ENCODE results near the gene NDUFB2. TPM values are rescaled to one million over a fixed set of nuclear protein-coding genes. Genes with fewer than 3 reads are reported as not detected.

The NDUFB2 gene
- polyA plus RNA-seq, 1 donor from 2014 or later: 745 TPM

DNA sequence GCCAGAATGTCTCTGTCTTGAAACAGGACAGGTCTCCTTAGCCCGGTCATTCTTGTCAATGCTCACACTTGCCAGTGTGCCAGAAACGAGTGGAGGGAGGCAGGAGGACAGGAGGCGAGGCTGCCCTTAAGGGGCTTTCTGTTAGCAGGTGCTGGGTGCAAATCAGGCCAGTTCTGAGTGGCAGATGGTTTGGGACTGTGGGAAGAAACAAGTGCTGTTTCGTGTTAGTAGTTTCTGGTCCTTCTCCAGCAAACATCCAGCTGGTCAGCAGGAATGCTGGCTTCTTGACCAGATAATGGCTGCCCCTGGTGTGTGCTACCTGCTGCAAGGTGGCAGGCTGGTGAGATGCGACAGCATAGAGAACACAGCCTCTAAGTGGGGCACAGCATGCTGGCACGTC lies 8.2 kb upstream of the NDUFB2 start:
- no peaks in the 10 kb centered on the region for H3F3A ChIP-seq (ENCODE audit: insufficient read depth, low read length, poor library complexity, severe bottlenecking)
- H3K9me2 ChIP-seq (ENCODE audit: insufficient read depth, low read length): no peaks in the 10 kb centered on the region
- no peaks in the 10 kb centered on the region for H3K9me3 ChIP-seq (ENCODE audit: low read length)
- no peaks in the 10 kb centered on the region for H3K27me3 ChIP-seq (ENCODE audit: insufficient read depth, low read depth, low read length)
- H3K4me2 ChIP-seq (ENCODE audit: low read length): no peak overlapping the region
- no peak overlapping the region for H3K4me3 ChIP-seq (ENCODE audit: low read length)
- H2AFZ ChIP-seq (ENCODE audit: low read depth, low read length): no peak overlapping the region
- H3K36me3 ChIP-seq (ENCODE audit: insufficient read depth, low read length): no peaks in the 10 kb centered on the region
- H4K20me1 ChIP-seq (ENCODE audit: insufficient read depth): no peaks in the 10 kb centered on the region
- H3K9ac ChIP-seq (ENCODE audit: low read length): no peak overlapping the region
- H3K27ac ChIP-seq (ENCODE audit: low read length): no peak overlapping the region
- TF ChIP-seq MXI1 (conservative IDR thresholded peaks at IDR 0.05; ENCODE audit: poor library complexity, severe bottlenecking) (no peak), EP300 (conservative IDR thresholded peaks at IDR 0.05; ENCODE audit: poor library complexity, severe bottlenecking) (no peak), EZH2 (IDR thresholded peaks at IDR 0.05; ENCODE audit: borderline replicate concordance, insufficient read depth, low read length, poor library complexity, severe bottlenecking) (no peak), SMC3 (conservative IDR thresholded peaks at IDR 0.05; ENCODE audit: poor library complexity) (no peak), RAD21 (conservative IDR thresholded peaks at IDR 0.05) (no peak)
- TF ChIP-seq, protein P1, sequence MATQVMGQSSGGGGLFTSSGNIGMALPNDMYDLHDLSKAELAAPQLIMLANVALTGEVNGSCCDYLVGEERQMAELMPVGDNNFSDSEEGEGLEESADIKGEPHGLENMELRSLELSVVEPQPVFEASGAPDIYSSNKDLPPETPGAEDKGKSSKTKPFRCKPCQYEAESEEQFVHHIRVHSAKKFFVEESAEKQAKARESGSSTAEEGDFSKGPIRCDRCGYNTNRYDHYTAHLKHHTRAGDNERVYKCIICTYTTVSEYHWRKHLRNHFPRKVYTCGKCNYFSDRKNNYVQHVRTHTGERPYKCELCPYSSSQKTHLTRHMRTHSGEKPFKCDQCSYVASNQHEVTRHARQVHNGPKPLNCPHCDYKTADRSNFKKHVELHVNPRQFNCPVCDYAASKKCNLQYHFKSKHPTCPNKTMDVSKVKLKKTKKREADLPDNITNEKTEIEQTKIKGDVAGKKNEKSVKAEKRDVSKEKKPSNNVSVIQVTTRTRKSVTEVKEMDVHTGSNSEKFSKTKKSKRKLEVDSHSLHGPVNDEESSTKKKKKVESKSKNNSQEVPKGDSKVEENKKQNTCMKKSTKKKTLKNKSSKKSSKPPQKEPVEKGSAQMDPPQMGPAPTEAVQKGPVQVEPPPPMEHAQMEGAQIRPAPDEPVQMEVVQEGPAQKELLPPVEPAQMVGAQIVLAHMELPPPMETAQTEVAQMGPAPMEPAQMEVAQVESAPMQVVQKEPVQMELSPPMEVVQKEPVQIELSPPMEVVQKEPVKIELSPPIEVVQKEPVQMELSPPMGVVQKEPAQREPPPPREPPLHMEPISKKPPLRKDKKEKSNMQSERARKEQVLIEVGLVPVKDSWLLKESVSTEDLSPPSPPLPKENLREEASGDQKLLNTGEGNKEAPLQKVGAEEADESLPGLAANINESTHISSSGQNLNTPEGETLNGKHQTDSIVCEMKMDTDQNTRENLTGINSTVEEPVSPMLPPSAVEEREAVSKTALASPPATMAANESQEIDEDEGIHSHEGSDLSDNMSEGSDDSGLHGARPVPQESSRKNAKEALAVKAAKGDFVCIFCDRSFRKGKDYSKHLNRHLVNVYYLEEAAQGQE (IDR thresholded peaks at IDR 0.05; ENCODE audit: borderline replicate concordance): no peak
- TF ChIP-seq, protein P2, sequence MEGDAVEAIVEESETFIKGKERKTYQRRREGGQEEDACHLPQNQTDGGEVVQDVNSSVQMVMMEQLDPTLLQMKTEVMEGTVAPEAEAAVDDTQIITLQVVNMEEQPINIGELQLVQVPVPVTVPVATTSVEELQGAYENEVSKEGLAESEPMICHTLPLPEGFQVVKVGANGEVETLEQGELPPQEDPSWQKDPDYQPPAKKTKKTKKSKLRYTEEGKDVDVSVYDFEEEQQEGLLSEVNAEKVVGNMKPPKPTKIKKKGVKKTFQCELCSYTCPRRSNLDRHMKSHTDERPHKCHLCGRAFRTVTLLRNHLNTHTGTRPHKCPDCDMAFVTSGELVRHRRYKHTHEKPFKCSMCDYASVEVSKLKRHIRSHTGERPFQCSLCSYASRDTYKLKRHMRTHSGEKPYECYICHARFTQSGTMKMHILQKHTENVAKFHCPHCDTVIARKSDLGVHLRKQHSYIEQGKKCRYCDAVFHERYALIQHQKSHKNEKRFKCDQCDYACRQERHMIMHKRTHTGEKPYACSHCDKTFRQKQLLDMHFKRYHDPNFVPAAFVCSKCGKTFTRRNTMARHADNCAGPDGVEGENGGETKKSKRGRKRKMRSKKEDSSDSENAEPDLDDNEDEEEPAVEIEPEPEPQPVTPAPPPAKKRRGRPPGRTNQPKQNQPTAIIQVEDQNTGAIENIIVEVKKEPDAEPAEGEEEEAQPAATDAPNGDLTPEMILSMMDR (IDR thresholded peaks at IDR 0.05; ENCODE audit: poor library complexity, severe bottlenecking): no peak
- H3K79me2 ChIP-seq (replicated peaks; ENCODE audit: insufficient read depth, low read length): no peaks in the 10 kb centered on the region

DNA sequence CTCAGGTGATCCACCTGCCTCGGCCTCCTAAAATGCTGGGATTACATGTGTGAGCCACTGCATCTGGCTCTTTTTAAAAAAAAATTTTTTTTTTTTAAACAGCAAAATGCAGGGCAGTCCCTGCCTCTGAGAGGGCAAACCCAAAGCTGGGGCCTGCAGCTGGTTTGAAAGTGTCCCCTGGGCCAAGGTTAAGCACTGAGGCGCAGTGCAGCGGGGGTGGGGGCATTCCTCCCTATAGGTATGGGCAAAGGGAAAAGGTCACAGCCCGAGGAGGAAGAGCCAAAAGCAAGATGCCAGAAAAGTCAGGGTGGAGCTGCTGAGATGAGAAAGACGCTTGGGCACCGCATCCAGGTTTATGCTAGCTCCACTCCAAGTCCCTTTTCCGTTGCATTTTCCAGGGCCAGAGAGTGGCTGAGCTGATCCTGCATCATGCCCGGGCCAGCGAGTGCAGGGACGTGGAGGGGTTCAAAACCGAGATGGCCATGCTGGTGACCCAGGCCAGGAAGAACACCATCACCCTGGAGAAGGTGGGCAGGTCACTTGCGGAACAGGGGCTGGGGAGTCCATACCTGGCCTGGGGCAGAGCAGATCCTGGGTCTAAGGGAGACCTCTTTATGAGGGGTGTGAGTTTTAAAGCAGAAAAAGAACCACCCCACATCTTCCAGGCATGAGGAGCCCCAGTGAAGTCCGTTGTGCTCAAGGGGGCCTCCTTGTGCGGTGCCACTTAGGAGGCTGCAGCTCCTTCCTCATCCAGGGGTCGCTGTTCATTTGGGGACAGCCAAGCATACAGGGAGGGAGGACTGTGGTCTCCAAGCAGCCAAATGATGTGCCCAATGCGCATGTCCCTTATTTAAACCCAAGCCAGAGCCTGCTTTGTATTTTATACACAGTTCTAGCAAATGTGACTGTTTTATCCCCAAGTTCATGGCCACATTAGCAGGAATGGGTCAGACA lies 7.0 kb upstream of the NDUFB2 start:
- H3K9ac ChIP-seq (ENCODE audit: low read length): no peak overlapping the region
- H3K4me3 ChIP-seq (ENCODE audit: low read length): no peak overlapping the region
- H3K9me2 ChIP-seq (ENCODE audit: insufficient read depth, low read length): no peaks in the 10 kb centered on the region
- TF ChIP-seq, protein P2 (IDR thresholded peaks at IDR 0.05; ENCODE audit: poor library complexity, severe bottlenecking): no peak
- TF ChIP-seq RAD21 (conservative IDR thresholded peaks at IDR 0.05) (no peak), TAF1 (IDR thresholded peaks at IDR 0.05; ENCODE audit: low read depth) (no peak), POLR2AphosphoS5 (IDR thresholded peaks at IDR 0.05) (no peak), EZH2 (IDR thresholded peaks at IDR 0.05; ENCODE audit: borderline replicate concordance, insufficient read depth, low read length, poor library complexity, severe bottlenecking) (no peak), SMC3 (conservative IDR thresholded peaks at IDR 0.05; ENCODE audit: poor library complexity) (no peak)
- no peaks in the 10 kb centered on the region for H3K79me2 ChIP-seq (replicated peaks; ENCODE audit: insufficient read depth, low read length)
- H3K36me3 ChIP-seq (ENCODE audit: insufficient read depth, low read length): no peaks in the 10 kb centered on the region
- H2AFZ ChIP-seq (ENCODE audit: low read depth, low read length): no peak overlapping the region
- H3F3A ChIP-seq (ENCODE audit: insufficient read depth, low read length, poor library complexity, severe bottlenecking): no peaks in the 10 kb centered on the region
- no peaks in the 10 kb centered on the region for H3K9me3 ChIP-seq (ENCODE audit: low read length)
- H3K27ac ChIP-seq (ENCODE audit: low read length): no peak overlapping the region
- H3K27me3 ChIP-seq (ENCODE audit: insufficient read depth, low read depth, low read length): no peaks in the 10 kb centered on the region
- no peaks in the 10 kb centered on the region for H4K20me1 ChIP-seq (ENCODE audit: insufficient read depth)
- H3K4me2 ChIP-seq (ENCODE audit: low read length): no peak overlapping the region

Data from neural cell (in vitro differentiated cells).